ENCODE data around the gene C1D.
A peak's percentile ranks its signal among the peaks of the same experiment; 100 is the strongest.

The C1D gene

GRCh38 chr2:68045342-68045741, 17.5 kb downstream of the C1D start:
- no peaks in the 10 kb centered on the region for H3K36me3 ChIP-seq (replicated peaks)
- peak in 1 of 2 experiments; percentile 29 for DNase-seq (ENCODE audit: low spot score in 2 of 2)
- peaks cover 14% of the 10 kb centered on the region for H3K4me1 ChIP-seq
- in situ Hi-C loops (cut with MboI; ENCODE audit: low sequenced_read_pairs): no loop called here
- no peaks in the 10 kb centered on the region for H3K9me3 ChIP-seq
- H3K27me3 ChIP-seq (ENCODE audit: low read depth): no peaks in the 10 kb centered on the region
- H3K4me3 ChIP-seq: no peak overlapping the region

GRCh38 chr2:68044099-68044498, 18.7 kb downstream of the C1D start:
- Histone ChIP-seq H3K9me3 (no peaks in the 10 kb centered on the region), H3K4me3 (no peak overlapping the region), H3K27me3 (ENCODE audit: low read depth) (no peaks in the 10 kb centered on the region), H3K36me3 (replicated peaks) (no peaks in the 10 kb centered on the region), H3K4me1 (peaks cover 14% of the 10 kb centered on the region)
- no peak for DNase-seq (ENCODE audit: low spot score in 2 of 2)
- in situ Hi-C loops (cut with MboI; ENCODE audit: low sequenced_read_pairs): no loop called here

- no peaks in the 10 kb centered on the region for H3K27me3 ChIP-seq (ENCODE audit: low read depth)
- in situ Hi-C loops (cut with MboI; ENCODE audit: low sequenced_read_pairs): no loop called here
- no peak for DNase-seq (ENCODE audit: low spot score in 2 of 2)
- H3K9me3 ChIP-seq: no peaks in the 10 kb centered on the region
- H3K4me3 ChIP-seq: no peak overlapping the region
- H3K36me3 ChIP-seq (replicated peaks): no peaks in the 10 kb centered on the region
- peaks cover 14% of the 10 kb centered on the region for H3K4me1 ChIP-seq
Observed at GRCh38 chr2:68043695-68044094, 19.1 kb downstream of the C1D start.

- no peaks in the 10 kb centered on the region for H3K9me3 ChIP-seq
- H3K4me1 ChIP-seq: peaks cover 14% of the 10 kb centered on the region
- no peak for DNase-seq (ENCODE audit: low spot score in 2 of 2)
- H3K36me3 ChIP-seq (replicated peaks): no peaks in the 10 kb centered on the region
- H3K4me3 ChIP-seq: no peak overlapping the region
- in situ Hi-C loops (cut with MboI; ENCODE audit: low sequenced_read_pairs): no loop called here
- H3K27me3 ChIP-seq (ENCODE audit: low read depth): no peaks in the 10 kb centered on the region
Observed at GRCh38 chr2:68043032-68043431, 19.8 kb downstream of the C1D start.

- no peaks in the 10 kb centered on the region for H3K27me3 ChIP-seq (ENCODE audit: low read depth)
- H3K9me3 ChIP-seq: no peaks in the 10 kb centered on the region
- H3K4me1 ChIP-seq: peaks cover 11% of the 10 kb centered on the region
- H3K4me3 ChIP-seq: no peak overlapping the region
- H3K36me3 ChIP-seq (replicated peaks): no peaks in the 10 kb centered on the region
- DNase-seq (ENCODE audit: low spot score in 2 of 2): no peak
- in situ Hi-C loops (cut with MboI; ENCODE audit: low sequenced_read_pairs): no loop called here
Observed at GRCh38 chr2:68041704-68042245, 21.0 kb downstream of the C1D start.

- Histone ChIP-seq H3K36me3 (replicated peaks) (no peaks in the 10 kb centered on the region), H3K4me3 (no peak overlapping the region), H3K4me1 (no peaks in the 10 kb centered on the region), H3K27me3 (ENCODE audit: low read depth) (no peaks in the 10 kb centered on the region), H3K9me3 (no peaks in the 10 kb centered on the region)
- in situ Hi-C loops (cut with MboI; ENCODE audit: low sequenced_read_pairs): no loop called here
- DNase-seq (ENCODE audit: low spot score in 2 of 2): no peak
Observed at GRCh38 chr2:68040078-68040477, 22.7 kb downstream of the C1D start.

GRCh38 chr2:68039317-68039716, 23.5 kb downstream of the C1D start:
- DNase-seq (ENCODE audit: low spot score in 2 of 2): no peak
- Histone ChIP-seq H3K4me3 (no peak overlapping the region), H3K36me3 (replicated peaks) (no peaks in the 10 kb centered on the region), H3K27me3 (ENCODE audit: low read depth) (no peaks in the 10 kb centered on the region; the same call in 1 of the 2 replicates), H3K4me1 (no peaks in the 10 kb centered on the region), H3K9me3 (no peaks in the 10 kb centered on the region)
- in situ Hi-C loops (cut with MboI; ENCODE audit: low sequenced_read_pairs): no loop called here

GRCh38 chr2:68032702-68033101, 30.1 kb downstream of the C1D start:
- DNase-seq (ENCODE audit: low spot score in 2 of 2): no peak
- Histone ChIP-seq H3K4me1 (no peaks in the 10 kb centered on the region), H3K36me3 (replicated peaks) (no peaks in the 10 kb centered on the region), H3K27me3 (ENCODE audit: low read depth) (peaks cover 4% of the 10 kb centered on the region), H3K9me3 (no peaks in the 10 kb centered on the region), H3K4me3 (no peak overlapping the region)
- in situ Hi-C loops (cut with MboI; ENCODE audit: low sequenced_read_pairs): no loop called here

GRCh38 chr2:68031542-68032160, 31.2 kb downstream of the C1D start:
- Histone ChIP-seq H3K4me3 (no peak overlapping the region), H3K27me3 (ENCODE audit: low read depth) (peaks cover 4% of the 10 kb centered on the region), H3K36me3 (replicated peaks) (no peaks in the 10 kb centered on the region), H3K9me3 (no peaks in the 10 kb centered on the region), H3K4me1 (no peaks in the 10 kb centered on the region)
- DNase-seq (ENCODE audit: low spot score in 2 of 2): peak in 1 of 2 experiments; percentile 58
- in situ Hi-C loops (cut with MboI; ENCODE audit: low sequenced_read_pairs): no loop called here

- H3K4me3 ChIP-seq: no peak overlapping the region
- in situ Hi-C loops (cut with MboI; ENCODE audit: low sequenced_read_pairs): no loop called here
- no peaks in the 10 kb centered on the region for H3K4me1 ChIP-seq
- peaks cover 4% of the 10 kb centered on the region for H3K27me3 ChIP-seq (ENCODE audit: low read depth)
- DNase-seq (ENCODE audit: low spot score in 2 of 2): no peak
- no peaks in the 10 kb centered on the region for H3K9me3 ChIP-seq
- H3K36me3 ChIP-seq (replicated peaks): no peaks in the 10 kb centered on the region
Observed at GRCh38 chr2:68031043-68031442, 31.8 kb downstream of the C1D start.

- Histone ChIP-seq H3K4me3 (no peak overlapping the region), H3K9me3 (no peaks in the 10 kb centered on the region), H3K36me3 (replicated peaks) (no peaks in the 10 kb centered on the region), H3K27me3 (ENCODE audit: low read depth) (peaks cover 4% of the 10 kb centered on the region), H3K4me1 (no peaks in the 10 kb centered on the region)
- in situ Hi-C loops (cut with MboI; ENCODE audit: low sequenced_read_pairs): no loop called here
- DNase-seq (ENCODE audit: low spot score in 2 of 2): no peak
Observed at GRCh38 chr2:68030529-68030928, 32.3 kb downstream of the C1D start.

GRCh38 chr2:68027959-68028358, 34.8 kb downstream of the C1D start:
- DNase-seq (ENCODE audit: low spot score in 2 of 2): no peak

GRCh38 chr2:68024450-68024849, 38.4 kb downstream of the C1D start:
- DNase-seq (ENCODE audit: low spot score in 2 of 2): no peak
- in situ Hi-C loops (cut with MboI; ENCODE audit: low sequenced_read_pairs): no loop called here
- H3K36me3 ChIP-seq (replicated peaks): no peaks in the 10 kb centered on the region
- H3K27me3 ChIP-seq (ENCODE audit: low read depth): no peaks in the 10 kb centered on the region; the same call in 1 of the 2 replicates
- H3K4me3 ChIP-seq: no peak overlapping the region
- no peaks in the 10 kb centered on the region for H3K9me3 ChIP-seq
- no peaks in the 10 kb centered on the region for H3K4me1 ChIP-seq

More at GRCh38 chr2:68027959-68028358, 34.8 kb downstream of the C1D start:
- Histone ChIP-seq H3K27me3 (ENCODE audit: low read depth) (no peaks in the 10 kb centered on the region; the same call in 1 of the 2 replicates), H3K36me3 (replicated peaks) (no peaks in the 10 kb centered on the region), H3K9me3 (no peaks in the 10 kb centered on the region), H3K4me3 (no peak overlapping the region), H3K4me1 (no peaks in the 10 kb centered on the region)
- in situ Hi-C loops (cut with MboI; ENCODE audit: low sequenced_read_pairs): no loop called here

- in situ Hi-C loops (cut with MboI; ENCODE audit: low sequenced_read_pairs): no loop called here
- no peaks in the 10 kb centered on the region for H3K9me3 ChIP-seq
Observed at GRCh38 chr2:68023904-68024303, 38.9 kb downstream of the C1D start.

GRCh38 chr2:68018727-68019126, 44.1 kb downstream of the C1D start:
- H3K4me1 ChIP-seq: no peaks in the 10 kb centered on the region
- no peaks in the 10 kb centered on the region for H3K36me3 ChIP-seq (replicated peaks)
- H3K27me3 ChIP-seq (ENCODE audit: low read depth): no peaks in the 10 kb centered on the region
- DNase-seq (ENCODE audit: low spot score in 2 of 2): no peak
- H3K4me3 ChIP-seq: no peak overlapping the region
- no peaks in the 10 kb centered on the region for H3K9me3 ChIP-seq
- in situ Hi-C loops (cut with MboI; ENCODE audit: low sequenced_read_pairs): no loop called here

More at GRCh38 chr2:68023904-68024303, 38.9 kb downstream of the C1D start:
- no peaks in the 10 kb centered on the region; the same call in 1 of the 2 replicates for H3K27me3 ChIP-seq (ENCODE audit: low read depth)
- no peaks in the 10 kb centered on the region for H3K36me3 ChIP-seq (replicated peaks)
- DNase-seq (ENCODE audit: low spot score in 2 of 2): no peak
- no peak overlapping the region for H3K4me3 ChIP-seq
- no peaks in the 10 kb centered on the region for H3K4me1 ChIP-seq

Data from HAP-1 (cell line).